Measurements from ENCODE around the gene PIK3CB.
A peak's percentile ranks its signal among the peaks of the same experiment; 100 is the strongest.
"Not testable (repeated sequence)": the region's sequence is repeated elsewhere in the genome, so short reads cannot be mapped to it uniquely, and the experiment has no call there.

Gene PIK3CB

DNA sequence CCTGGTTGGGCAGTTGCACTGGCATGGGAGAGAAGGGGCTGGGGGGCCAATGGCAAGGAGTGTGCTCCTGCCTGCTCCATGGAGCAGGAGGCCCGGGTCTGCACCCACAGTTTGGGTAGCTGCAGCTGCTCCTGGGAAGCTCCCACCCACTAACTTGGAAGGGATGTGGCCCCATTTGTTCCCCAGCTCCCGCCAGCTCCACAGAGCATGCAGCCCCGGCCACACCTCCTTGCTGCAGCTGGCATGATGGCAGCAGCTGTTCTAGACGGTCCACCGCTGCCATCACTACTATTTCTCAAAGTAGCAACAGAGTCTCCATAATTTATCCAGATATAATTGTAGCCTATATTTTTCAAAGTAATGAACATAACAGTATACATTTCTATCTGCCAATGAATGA, 65.8 kb downstream of the PIK3CB start:
- Histone ChIP-seq H3K4me2 (no peak overlapping the region), H3K4me1 (peaks cover 0 to 1% (median 0%) of the 10 kb centered on the region in 10 experiments; a peak in 4 of 20 replicates), H3K27ac (no peak overlapping the region), H3K36me3 (peaks cover 40 to 69% (median 52%) of the 10 kb centered on the region in 11 experiments), H3K27me3 (no peaks in the 10 kb centered on the region), H3K9ac (no peak overlapping the region), H4K20me1 (no peaks in the 10 kb centered on the region; a peak in 1 of 22 replicates), H3K9me3 (replicated peaks in 1 of 11) (peaks cover 44 to 78% (median 65%) of the 10 kb centered on the region in 11 experiments), H3K4me3 (peak overlapping the region in 8 of 10 experiments; percentile 6 to 38 (median 32); a peak in 9 of 20 replicates)
- TF ChIP-seq Cebpa-rat (IDR thresholded peaks at IDR 0.05) = no peak

DNA sequence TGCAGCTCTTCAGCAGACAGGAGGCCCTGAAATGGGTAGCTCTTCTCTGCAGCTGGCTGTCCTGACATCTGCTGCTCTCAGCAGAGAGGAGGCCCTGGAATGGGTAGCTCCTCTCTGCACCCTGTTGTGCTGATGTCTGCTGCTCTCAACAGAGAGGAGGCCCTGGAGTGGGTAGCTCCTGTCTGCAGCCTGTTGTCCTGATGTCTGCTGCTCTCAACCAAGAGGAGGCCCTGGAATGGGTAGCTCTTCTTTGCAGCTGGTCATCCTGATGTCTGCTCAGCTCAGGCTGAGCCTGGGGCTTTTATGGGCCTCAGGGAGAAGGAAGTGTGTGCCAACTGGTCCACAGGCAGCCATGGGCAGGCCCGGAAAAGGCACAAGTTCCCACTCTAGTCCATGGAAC, 66.6 kb downstream of the PIK3CB start:
- no peaks in the 10 kb centered on the region for H4K20me1 ChIP-seq

GRCh38 chr3:138767498-138768104, 67.1 kb downstream of the PIK3CB start:
- Histone ChIP-seq H3K4me2 (no peak overlapping the region), H3K27ac (no peak overlapping the region), H3K4me1 (no peaks in the 10 kb centered on the region), H4K20me1 (no peaks in the 10 kb centered on the region), H3K4me3 (peak overlapping the region in 7 of 10 experiments; percentile 11 to 38 (median 32); a peak in 6 of 20 replicates), H3K27me3 (no peaks in the 10 kb centered on the region), H3K36me3 (peaks cover 36 to 62% (median 46%) of the 10 kb centered on the region in 11 experiments), H3K9ac (no peak overlapping the region), H3K9me3 (replicated peaks in 1 of 11) (peaks cover 44 to 72% (median 63%) of the 10 kb centered on the region in 11 experiments)
- no peak for TF ChIP-seq Cebpa-rat (IDR thresholded peaks at IDR 0.05)

More for the DNA sequence above, 66.6 kb downstream of the PIK3CB start:
- no peak overlapping the region for H3K27ac ChIP-seq
- H3K4me3 ChIP-seq = peak overlapping the region in 7 of 10 experiments; percentile 24 to 38 (median 32); a peak in 9 of 20 replicates
- no peak for TF ChIP-seq Cebpa-rat (IDR thresholded peaks at IDR 0.05)
- no peaks in the 10 kb centered on the region for H3K27me3 ChIP-seq
- H3K36me3 ChIP-seq = peaks cover 39 to 67% (median 51%) of the 10 kb centered on the region in 11 experiments
- H3K9me3 ChIP-seq (replicated peaks in 1 of 11) = peaks cover 44 to 77% (median 65%) of the 10 kb centered on the region in 11 experiments
- H3K4me2 ChIP-seq = no peak overlapping the region
- H3K4me1 ChIP-seq = no peaks in the 10 kb centered on the region
- no peak overlapping the region for H3K9ac ChIP-seq

DNA sequence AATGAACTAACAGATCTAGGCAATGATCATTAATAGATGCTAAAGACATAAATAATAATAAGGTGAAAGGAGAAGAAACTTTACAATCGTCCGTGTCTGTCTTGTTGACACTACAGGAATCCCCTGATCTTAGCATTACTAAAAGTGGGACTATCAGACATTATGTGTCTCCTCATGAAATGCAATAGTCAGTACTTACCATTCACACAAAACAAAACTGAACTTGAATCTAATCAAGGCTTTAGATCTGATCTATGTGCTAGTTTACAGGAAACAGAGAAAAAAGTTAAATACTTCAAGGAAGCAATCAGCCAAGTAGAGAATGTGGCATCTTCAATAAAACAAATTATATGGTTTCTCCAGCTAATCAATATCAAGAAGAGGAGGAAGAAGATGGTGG, 73.7 kb downstream of the PIK3CB start:
- TF ChIP-seq Cebpa-rat (IDR thresholded peaks at IDR 0.05) = no peak
- Histone ChIP-seq H3K4me2 (no peak overlapping the region), H3K9ac (no peak overlapping the region), H3K4me1 (no peaks in the 10 kb centered on the region), H3K9me3 (replicated peaks in 1 of 11) (peaks cover 0 to 15% (median 6%) of the 10 kb centered on the region in 11 experiments; a peak in 8 of 22 replicates), H3K27ac (no peak overlapping the region), H3K36me3 (peaks cover 7 to 34% (median 25%) of the 10 kb centered on the region in 11 experiments; a peak in 21 of 22 replicates), H4K20me1 (no peaks in the 10 kb centered on the region), H3K4me3 (no peak overlapping the region), H3K27me3 (no peaks in the 10 kb centered on the region)

- H3K9ac ChIP-seq = no peak overlapping the region
- H4K20me1 ChIP-seq = no peaks in the 10 kb centered on the region
- H3K4me1 ChIP-seq = peaks cover 0 to 5% (median 0%) of the 10 kb centered on the region in 10 experiments; a peak in 2 of 20 replicates
- no peak for TF ChIP-seq Cebpa-rat (IDR thresholded peaks at IDR 0.05)
- no peaks in the 10 kb centered on the region for H3K27me3 ChIP-seq
- no peak overlapping the region for H3K4me3 ChIP-seq
- peaks cover 0 to 12% (median 10%) of the 10 kb centered on the region in 11 experiments; a peak in 13 of 22 replicates for H3K9me3 ChIP-seq (replicated peaks in 1 of 11)
- H3K27ac ChIP-seq = no peak overlapping the region
- H3K36me3 ChIP-seq = peaks cover 19 to 60% (median 34%) of the 10 kb centered on the region in 11 experiments
- no peak overlapping the region for H3K4me2 ChIP-seq
Observed at GRCh38 chr3:138748190-138748589, 86.5 kb downstream of the PIK3CB start.

- Histone ChIP-seq H3K4me2 (no peak overlapping the region), H3K9me3 (replicated peaks in 1 of 11) (peaks cover 0 to 12% (median 10%) of the 10 kb centered on the region in 11 experiments; a peak in 13 of 22 replicates), H3K36me3 (peaks cover 11 to 50% (median 25%) of the 10 kb centered on the region in 11 experiments), H3K4me1 (peaks cover 0 to 5% (median 0%) of the 10 kb centered on the region in 10 experiments; a peak in 2 of 20 replicates), H3K27ac (no peak overlapping the region), H4K20me1 (no peaks in the 10 kb centered on the region), H3K4me3 (no peak overlapping the region), H3K27me3 (no peaks in the 10 kb centered on the region), H3K9ac (no peak overlapping the region)
- TF ChIP-seq Cebpa-rat (IDR thresholded peaks at IDR 0.05) = no peak
Observed at GRCh38 chr3:138747225-138747624, 87.5 kb downstream of the PIK3CB start.

- Histone ChIP-seq H3K27ac (no peak overlapping the region), H3K9me3 (replicated peaks in 1 of 11) (no peaks in the 10 kb centered on the region), H3K4me3 (no peak overlapping the region), H3K4me2 (no peak overlapping the region), H3K27me3 (no peaks in the 10 kb centered on the region), H4K20me1 (no peaks in the 10 kb centered on the region), H3K9ac (no peak overlapping the region), H3K36me3 (peaks cover 19 to 59% (median 38%) of the 10 kb centered on the region in 11 experiments; a peak in 21 of 22 replicates), H3K4me1 (peaks cover 0 to 5% (median 0%) of the 10 kb centered on the region in 10 experiments; a peak in 2 of 20 replicates)
- TF ChIP-seq Cebpa-rat (IDR thresholded peaks at IDR 0.05) = no peak
Observed at GRCh38 chr3:138740072-138740471, 94.7 kb downstream of the PIK3CB start.

GRCh38 chr3:138732456-138732855, 102.3 kb downstream of the PIK3CB start:
- Histone ChIP-seq H3K4me1 (no peaks in the 10 kb centered on the region), H4K20me1 (no peaks in the 10 kb centered on the region), H3K27ac (no peak overlapping the region), H3K4me2 (no peak overlapping the region), H3K4me3 (no peak overlapping the region), H3K27me3 (no peaks in the 10 kb centered on the region), H3K36me3 (peaks cover 21 to 85% (median 48%) of the 10 kb centered on the region in 11 experiments; a peak in 20 of 22 replicates), H3K9me3 (replicated peaks in 1 of 11) (no peaks in the 10 kb centered on the region), H3K9ac (no peak overlapping the region)
- TF ChIP-seq Cebpa-rat (IDR thresholded peaks at IDR 0.05) = no peak

- H3K4me2 ChIP-seq = peak overlapping the region in 1 of 11 experiments; percentile 40; a peak in 1 of 22 replicates
- H3K4me1 ChIP-seq = peaks cover 0 to 21% (median 9%) of the 10 kb centered on the region in 10 experiments; a peak in 12 of 20 replicates
- no peaks in the 10 kb centered on the region for H4K20me1 ChIP-seq
- no peaks in the 10 kb centered on the region for H3K27me3 ChIP-seq
- H3K4me3 ChIP-seq = no peak overlapping the region
- no peak for TF ChIP-seq Cebpa-rat (IDR thresholded peaks at IDR 0.05)
- no peaks in the 10 kb centered on the region for H3K9me3 ChIP-seq (replicated peaks in 1 of 11)
- H3K36me3 ChIP-seq = peaks cover 5 to 44% (median 16%) of the 10 kb centered on the region in 11 experiments; a peak in 19 of 22 replicates
- no peak overlapping the region for H3K27ac ChIP-seq
- no peak overlapping the region for H3K9ac ChIP-seq
Observed at GRCh38 chr3:138726946-138727730, 107.6 kb downstream of the PIK3CB start.

GRCh38 chr3:138726042-138726441, 108.7 kb downstream of the PIK3CB start:
- H3K27me3 ChIP-seq; H4K20me1 ChIP-seq; H3K27ac ChIP-seq; H3K9me3 ChIP-seq (replicated peaks in 1 of 11); H3K4me3 ChIP-seq; H3K9ac ChIP-seq: not testable (repeated sequence)
- H3K4me2 ChIP-seq = peak overlapping the region in 5 of 11 experiments; percentile 1 to 40 (median 18); a peak in 3 of 22 replicates
- peaks cover under 1 to 33% (median 10%) of the 10 kb centered on the region in 11 experiments; a peak in 14 of 22 replicates for H3K36me3 ChIP-seq
- H3K4me1 ChIP-seq = peaks cover 0 to 21% (median 9%) of the 10 kb centered on the region in 10 experiments; a peak in 12 of 20 replicates
